Iris pigment epithelial cell (primary cell): ENCODE measurements around the gene VSIG8.
A peak's percentile ranks its signal among the peaks of the same experiment; 100 is the strongest.
"Not testable (repeated sequence)": the region's sequence is repeated elsewhere in the genome, so short reads cannot be mapped to it uniquely, and the experiment has no call there.

Experiments used
- DNase-seq: peaks from one replicate; pipeline ENCODE4 v3.0.0-alpha.2; 2011; ENCODE audit warnings: low read depth

The VSIG8 gene, protein sequence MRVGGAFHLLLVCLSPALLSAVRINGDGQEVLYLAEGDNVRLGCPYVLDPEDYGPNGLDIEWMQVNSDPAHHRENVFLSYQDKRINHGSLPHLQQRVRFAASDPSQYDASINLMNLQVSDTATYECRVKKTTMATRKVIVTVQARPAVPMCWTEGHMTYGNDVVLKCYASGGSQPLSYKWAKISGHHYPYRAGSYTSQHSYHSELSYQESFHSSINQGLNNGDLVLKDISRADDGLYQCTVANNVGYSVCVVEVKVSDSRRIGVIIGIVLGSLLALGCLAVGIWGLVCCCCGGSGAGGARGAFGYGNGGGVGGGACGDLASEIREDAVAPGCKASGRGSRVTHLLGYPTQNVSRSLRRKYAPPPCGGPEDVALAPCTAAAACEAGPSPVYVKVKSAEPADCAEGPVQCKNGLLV

GRCh38 chr1:159862557-159862956 lies at the start of gene VSIG8:
Gene VSIG8 (minus strand): TSS chr1:159862657. CDS start chr1:159862521, 136 bp downstream.
- DNase-seq = no peak

DNA sequence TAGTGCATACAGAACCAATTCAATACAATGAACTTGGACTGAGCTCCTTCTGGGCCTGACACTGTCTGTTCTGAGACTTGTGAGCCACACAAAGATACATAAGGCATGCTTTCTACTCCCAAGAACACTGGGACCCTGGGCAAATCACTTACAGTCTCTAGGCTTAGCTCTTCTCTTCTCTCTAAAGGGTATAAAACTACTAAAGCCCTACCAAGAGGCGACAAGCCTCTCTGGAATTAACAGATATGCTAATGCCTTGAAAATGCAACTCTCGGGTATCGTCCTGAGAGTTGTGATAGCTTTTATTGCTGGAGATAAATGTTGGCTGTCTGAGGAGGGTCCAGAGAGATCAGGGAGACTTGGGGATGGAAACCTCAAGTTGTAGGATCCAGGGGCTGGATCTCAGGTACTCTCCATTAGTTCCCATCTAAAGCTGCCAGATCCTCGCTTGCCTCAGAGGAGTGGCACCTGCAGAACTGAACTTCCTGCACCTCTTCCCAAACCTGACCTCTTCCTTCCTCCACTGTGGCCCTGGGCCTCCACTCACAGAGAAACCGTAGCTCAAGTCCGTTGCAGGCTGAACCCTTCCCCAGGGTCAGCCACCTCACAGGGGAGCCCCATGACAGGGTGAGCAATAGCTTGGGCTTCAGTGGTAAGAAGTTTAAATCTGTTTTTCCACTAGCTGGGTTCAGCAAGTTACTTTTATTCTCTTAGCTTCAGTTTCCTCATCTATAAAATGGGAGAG lies 49.0 kb upstream of the VSIG8 start:
- no peak for DNase-seq

GRCh38 chr1:159908031-159908940 lies 45.8 kb upstream of the VSIG8 start:
- DNase-seq = no peak

DNA sequence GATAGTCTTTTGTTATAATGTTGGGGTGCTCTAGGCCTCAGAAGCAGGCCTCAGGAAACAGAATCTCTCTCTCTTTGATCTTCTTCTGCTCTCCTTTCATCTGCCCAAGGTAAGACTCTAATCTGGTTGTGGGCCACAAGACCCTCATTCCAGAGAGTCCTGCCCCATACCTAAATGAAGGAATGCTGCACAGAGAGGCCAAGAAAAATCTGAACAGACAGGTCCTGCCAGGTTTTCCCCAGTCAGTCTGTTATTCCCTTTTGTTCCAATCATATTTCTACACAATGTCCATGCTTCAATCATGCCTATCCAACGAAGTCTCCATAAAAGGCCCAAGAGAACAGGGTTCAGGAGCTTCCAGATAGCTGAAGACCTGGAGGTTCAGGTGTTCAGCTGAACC lies 44.5 kb upstream of the VSIG8 start:
- DNase-seq = no peak

GRCh38 chr1:159904036-159904435 lies 41.6 kb upstream of the VSIG8 start:
- DNase-seq = not testable (repeated sequence)

DNA sequence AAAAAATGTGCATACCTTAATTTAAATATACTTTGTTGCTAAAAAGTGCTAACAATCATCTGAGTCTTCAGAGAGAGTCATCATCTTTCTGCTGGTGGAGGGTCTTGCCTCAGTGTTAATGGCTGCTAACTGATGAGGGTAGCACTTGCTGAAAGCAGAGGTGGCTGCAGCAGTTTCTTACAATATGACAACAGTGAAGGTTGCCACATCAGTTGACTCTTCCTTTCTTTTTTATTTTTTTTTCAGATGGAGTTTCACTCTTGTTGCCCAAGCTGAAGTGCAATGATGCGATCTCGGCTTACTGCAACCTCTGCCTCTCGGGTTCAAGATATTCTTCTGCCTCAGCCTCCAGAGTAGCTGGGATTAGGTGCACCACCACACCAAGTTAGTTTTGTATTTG lies 40.1 kb upstream of the VSIG8 start:
- DNase-seq = no peak

GRCh38 chr1:159900755-159901360 lies 38.4 kb upstream of the VSIG8 start:
- DNase-seq = no peak

DNA sequence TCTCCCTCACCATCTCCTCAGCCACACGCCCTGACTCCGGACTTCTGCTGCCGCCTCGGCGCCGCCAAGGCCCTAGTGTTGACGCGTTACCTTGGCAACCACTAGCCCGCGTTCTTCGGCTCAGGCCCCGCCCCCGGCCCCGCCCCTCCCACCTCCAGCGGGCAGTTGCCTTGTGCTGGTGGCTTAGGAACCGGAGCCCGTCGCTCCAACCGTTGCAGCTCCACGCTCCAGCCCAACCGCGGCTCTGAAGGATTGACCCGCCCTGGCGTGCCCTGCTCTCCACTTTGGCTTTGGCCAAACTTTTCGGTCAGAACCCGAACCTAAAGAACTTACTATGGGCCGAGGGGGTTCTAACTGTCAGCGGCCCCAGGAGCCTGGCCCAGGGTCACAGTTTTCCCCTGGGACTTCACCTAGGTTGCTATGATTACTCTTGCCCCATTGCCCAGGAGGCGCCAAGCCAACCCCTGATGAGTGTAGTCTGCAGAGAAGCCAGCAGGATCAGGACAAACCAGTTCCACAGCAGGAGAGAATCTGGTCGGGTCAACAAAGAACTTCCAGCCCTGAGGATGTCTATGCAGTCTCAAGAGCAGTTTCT lies 37.7 kb upstream of the VSIG8 start, which contains the start of gene CFAP45:
Gene CFAP45, minus strand, starts transcription at position 80 of the 595 bp plus-strand sequence. Its CDS starts 67 bp downstream, at position 13.
- DNase-seq = peak; percentile 84

DNA sequence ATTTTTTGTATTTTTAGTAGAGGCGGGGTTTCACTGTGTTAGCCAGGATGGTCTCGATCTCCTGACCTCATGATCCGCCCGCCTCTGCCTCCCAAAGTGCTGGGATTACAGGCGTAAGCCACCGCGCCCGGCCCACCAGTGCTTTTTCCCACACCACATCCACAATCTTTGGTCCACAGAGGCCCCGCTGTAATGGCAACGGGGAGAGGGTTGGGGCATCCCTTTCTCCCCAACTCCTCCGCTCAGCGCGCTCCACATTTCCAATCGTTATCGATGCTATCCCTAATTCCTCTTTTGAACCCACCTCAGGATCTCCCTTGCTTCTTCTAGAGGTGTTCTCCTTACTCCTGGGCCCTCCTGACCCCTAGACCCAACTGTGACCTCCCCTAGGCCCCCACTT lies 37.2 kb upstream of the VSIG8 start:
- DNase-seq = not testable (repeated sequence)

DNA sequence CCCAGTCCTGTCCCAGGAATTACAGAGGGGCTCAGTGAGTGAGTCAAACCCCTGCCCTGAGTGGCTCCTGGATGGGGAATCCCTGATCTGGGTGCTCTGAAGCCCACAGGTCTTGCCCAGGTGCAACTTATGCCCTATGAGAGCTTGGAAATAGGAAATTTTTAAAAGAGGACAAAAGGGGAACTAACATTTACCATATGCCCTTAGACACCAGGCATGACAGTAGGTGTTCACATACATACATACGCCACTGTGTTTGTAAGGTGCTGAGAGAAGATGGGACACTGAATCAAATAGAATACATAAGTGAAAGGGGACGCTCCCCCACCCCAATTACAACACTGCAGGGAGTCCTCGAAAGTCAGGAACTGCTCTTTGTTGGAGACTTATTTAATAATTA lies 36.1 kb upstream of the VSIG8 start:
- no peak for DNase-seq

GRCh38 chr1:159897962-159898361 lies 35.5 kb upstream of the VSIG8 start:
- no peak for DNase-seq

GRCh38 chr1:159896546-159896930 lies 34.1 kb upstream of the VSIG8 start:
- DNase-seq = no peak

DNA sequence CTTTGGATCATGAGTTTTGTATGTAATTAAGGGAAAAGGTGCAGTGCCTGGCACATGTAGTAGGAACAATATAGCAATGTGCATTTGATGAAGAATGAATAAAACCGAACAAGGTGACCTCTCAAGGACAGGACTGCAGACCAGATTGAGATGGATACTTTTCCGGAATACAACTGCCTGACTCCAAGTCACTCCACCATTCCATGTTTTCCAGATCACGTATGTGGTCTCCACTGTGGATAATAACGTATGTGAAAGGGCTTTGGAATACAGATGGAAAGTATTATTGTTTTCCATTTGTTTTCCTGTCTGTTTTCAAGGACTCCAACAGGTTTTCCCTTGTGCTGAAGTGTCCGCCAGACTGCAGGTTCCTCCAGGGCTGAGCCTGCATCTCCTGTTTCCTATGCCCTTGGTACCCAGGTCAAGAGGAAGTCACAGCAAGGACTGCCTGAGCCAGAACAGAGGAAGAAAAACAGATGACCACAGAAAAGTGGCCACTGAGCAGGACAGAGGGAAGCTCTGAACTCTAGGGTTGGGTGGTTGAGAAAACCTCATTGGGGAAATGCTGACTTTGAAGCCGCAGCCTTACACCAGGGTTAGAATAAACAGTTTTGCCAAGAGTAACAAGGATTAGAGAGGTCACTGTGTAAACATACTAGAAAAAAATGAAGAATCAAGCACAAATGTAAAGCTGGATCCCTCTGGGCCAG lies 33.5 kb upstream of the VSIG8 start:
- no peak for DNase-seq

GRCh38 chr1:159895286-159895685 lies 32.8 kb upstream of the VSIG8 start:
- DNase-seq = no peak

- DNase-seq = no peak
Measured at GRCh38 chr1:159892944-159893343, 30.5 kb upstream of the VSIG8 start.

DNA sequence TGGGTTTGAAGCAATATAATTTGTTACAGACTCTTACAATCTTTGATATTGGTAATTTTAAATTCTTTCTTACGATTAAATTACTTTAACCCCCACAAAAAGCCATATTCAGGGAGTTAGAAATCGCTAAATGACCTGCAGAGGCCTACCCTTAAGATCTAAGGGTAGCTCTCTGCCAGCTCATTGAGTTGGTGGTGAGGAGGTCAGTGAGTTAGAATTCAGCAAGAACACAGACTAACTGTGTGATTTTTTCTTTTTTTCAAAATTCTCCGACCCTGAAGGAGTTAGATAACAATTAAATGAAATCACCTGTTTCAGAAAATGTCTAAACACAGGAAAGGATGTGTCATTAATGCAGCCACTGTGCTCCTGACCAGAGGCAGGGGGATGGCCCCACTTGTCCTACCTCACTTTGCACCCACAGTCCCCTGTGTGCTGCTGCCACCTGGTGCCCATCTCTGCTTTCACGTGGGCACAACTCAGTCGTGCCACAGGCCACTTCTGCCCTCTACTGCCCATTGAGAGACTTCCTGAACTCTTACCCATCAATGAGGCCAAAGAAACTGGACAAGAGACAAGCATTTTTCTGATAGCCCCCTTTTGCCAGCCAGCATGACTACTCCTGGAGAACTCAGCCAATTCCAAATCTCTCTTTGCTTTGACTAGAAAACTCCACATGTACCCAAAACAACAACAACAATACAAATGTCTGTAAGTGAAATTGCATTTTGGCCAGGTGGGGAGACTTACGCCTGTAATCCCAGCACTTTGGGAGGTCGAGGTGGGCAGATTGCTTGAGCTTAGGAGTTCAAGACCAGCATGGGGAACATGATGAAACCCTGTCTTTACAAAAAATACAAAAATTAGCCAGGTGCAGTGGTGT lies 29.1 kb upstream of the VSIG8 start:
- DNase-seq = peak; percentile 92

DNA sequence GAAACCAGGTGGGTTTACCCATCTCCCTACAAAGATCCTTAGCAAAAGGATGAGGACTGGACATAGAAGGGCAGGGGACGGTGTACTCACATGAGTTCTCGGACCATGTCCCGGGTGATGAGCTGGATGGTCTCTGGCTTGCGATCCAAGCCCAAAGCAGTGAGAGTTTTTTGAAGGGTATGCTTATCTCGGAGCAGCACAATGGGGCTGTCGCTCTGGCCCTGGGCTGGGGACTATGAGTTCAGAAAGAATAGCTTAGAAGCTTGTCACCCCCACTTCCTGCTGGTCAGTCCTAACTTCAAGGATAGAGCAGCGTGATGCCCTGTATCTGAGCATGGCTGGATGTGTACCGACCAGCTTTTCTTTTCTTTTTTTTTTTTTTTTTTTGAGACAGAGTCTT lies 27.9 kb upstream of the VSIG8 start:
- no peak for DNase-seq

- DNase-seq = peak; percentile 88
Measured at GRCh38 chr1:159889821-159890252, 27.4 kb upstream of the VSIG8 start.

DNA sequence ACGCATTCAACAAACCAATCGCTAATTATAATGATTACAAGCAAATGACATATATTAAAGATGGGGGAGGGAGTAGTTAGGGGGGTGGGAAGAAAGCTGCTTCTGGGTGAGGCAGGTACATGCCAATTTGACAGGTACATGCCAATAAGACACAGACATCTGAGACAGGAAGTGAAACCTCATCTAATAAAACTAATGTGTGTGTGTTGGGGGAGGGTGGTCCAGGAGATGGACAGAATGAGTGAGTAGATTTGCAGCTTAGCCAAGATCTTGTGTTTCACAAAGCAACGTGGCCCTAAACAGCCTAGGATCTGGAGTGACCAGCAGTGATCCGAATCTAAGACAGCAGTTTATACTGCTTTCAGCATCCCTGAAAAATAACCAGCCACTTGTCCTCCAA lies 26.7 kb upstream of the VSIG8 start:
- DNase-seq = no peak

- DNase-seq = no peak
Measured at GRCh38 chr1:159884296-159884695, 21.8 kb upstream of the VSIG8 start.
